Cardiac muscle cell (in vitro differentiated cells and primary cell): ENCODE data around the gene EIF3J. TPM values are rescaled to one million over a fixed set of nuclear protein-coding genes. Genes with fewer than 3 reads are reported as not detected.

Source experiments
- DNase-seq, 2 donors: peaks; one replicate each; pipeline versions ENCODE4 v3.0.0 to v3.0.0-alpha.2; 2010 to 2017; ENCODE audit warnings: low read depth in 1 of 2, low spot score in 1 of 2
- H3K27ac ChIP-seq: fragments of 200-600 bp; sonication (generic); 2 replicates; pipeline ENCODE4 v1.5.1; 2016
- H3K27me3 ChIP-seq: fragments of 200-600 bp; sonication (generic); 2 replicates; pipeline ENCODE4 v1.6.0; 2016; ENCODE audit warnings: control low read depth
- H3K36me3 ChIP-seq: fragments of 200-600 bp; sonication (generic); 2 replicates; pipeline ENCODE4 v1.5.1; 2016; ENCODE audit warnings: control low read depth
- H3K4me1 ChIP-seq: fragments of 200-600 bp; sonication (generic); 2 replicates; pipeline ENCODE4 v1.8.1; 2017; ENCODE audit warnings: low read depth, mild to moderate bottlenecking, mixed run types
- H3K4me3 ChIP-seq: fragments of 200-600 bp; sonication (generic); 2 replicates; pipeline ENCODE4 v1.5.1; 2016; ENCODE audit warnings: mild to moderate bottlenecking
- H3K9me3 ChIP-seq: fragments of 200-600 bp; sonication (generic); 2 replicates; pipeline ENCODE4 v1.5.1; 2017; ENCODE audit warnings: low read depth, mild to moderate bottlenecking, control low read depth
- CTCF ChIP-seq: IDR thresholded peaks from 2 replicates; pipeline ENCODE4 v1.5.1; 2012; ENCODE audit warnings: low read depth, mild to moderate bottlenecking, low read length
- polyA plus RNA-seq: library from polyadenylated mRNA; unstranded; fragments of >200 nt; fragmentation: Nextera tagmentation; extraction: Ambion mirVana; gene quantifications from 2 replicates; pipeline ENCODE4 v1.2.1, GENCODE V29; 2016
- total RNA-seq: library from RNA; depleted of rRNA; stranded (reverse); fragments of >200 nt; gene quantifications from 2 replicates; pipeline ENCODE4 v1.2.3, GENCODE V29; 2016

The EIF3J gene
- total and polyA plus RNA-seq, 2 experiments from 2014 or later = 29.7 to 55.7 TPM

GRCh38 chr15:44585633-44586032 lies 48.7 kb downstream of the EIF3J start:
- Histone ChIP-seq H3K9me3 (no peaks in the 10 kb centered on the region), H3K27me3 (no peaks in the 10 kb centered on the region), H3K27ac (no peak overlapping the region), H3K4me3 (no peak overlapping the region), H3K4me1 (no peaks in the 10 kb centered on the region), H3K36me3 (peaks cover 57% of the 10 kb centered on the region)
- DNase-seq = no peak
- no peak for TF ChIP-seq CTCF

GRCh38 chr15:44588541-44588940 lies 51.6 kb downstream of the EIF3J start:
- no peaks in the 10 kb centered on the region for H3K27me3 ChIP-seq
- peaks cover 70% of the 10 kb centered on the region for H3K36me3 ChIP-seq

GRCh38 chr15:44591326-44591725 lies 54.4 kb downstream of the EIF3J start:
- Histone ChIP-seq H3K27me3 (no peaks in the 10 kb centered on the region), H3K27ac (no peak overlapping the region), H3K4me1 (no peaks in the 10 kb centered on the region), H3K9me3 (no peaks in the 10 kb centered on the region), H3K4me3 (no peak overlapping the region), H3K36me3 (peaks cover 69% of the 10 kb centered on the region)
- no peak for DNase-seq
- TF ChIP-seq CTCF = no peak

More at GRCh38 chr15:44588541-44588940, 51.6 kb downstream of the EIF3J start:
- no peak overlapping the region for H3K4me3 ChIP-seq
- no peak for TF ChIP-seq CTCF
- H3K27ac ChIP-seq = no peak overlapping the region
- no peak for DNase-seq
- no peaks in the 10 kb centered on the region for H3K9me3 ChIP-seq
- H3K4me1 ChIP-seq = no peaks in the 10 kb centered on the region

- no peak overlapping the region for H3K27ac ChIP-seq
- H3K4me1 ChIP-seq = no peaks in the 10 kb centered on the region
- H3K4me3 ChIP-seq = no peak overlapping the region
- no peaks in the 10 kb centered on the region for H3K27me3 ChIP-seq
- no peaks in the 10 kb centered on the region for H3K9me3 ChIP-seq
- H3K36me3 ChIP-seq = peaks cover 64% of the 10 kb centered on the region
- DNase-seq = peak in 1 of 2 donors; percentile 37
- TF ChIP-seq CTCF = peak; percentile 55
Observed at GRCh38 chr15:44593042-44593736, 56.2 kb downstream of the EIF3J start.

GRCh38 chr15:44595246-44595645 lies 58.3 kb downstream of the EIF3J start:
- Histone ChIP-seq H3K27ac (no peak overlapping the region), H3K4me3 (no peak overlapping the region), H3K27me3 (no peaks in the 10 kb centered on the region), H3K36me3 (peaks cover 57% of the 10 kb centered on the region), H3K4me1 (no peaks in the 10 kb centered on the region), H3K9me3 (no peaks in the 10 kb centered on the region)
- no peak for DNase-seq
- TF ChIP-seq CTCF = no peak
